Measurements from ENCODE around the gene SLC35B1.

- TF ChIP-seq POLR2A (IDR thresholded peaks at IDR 0.05) (no peak), CTCF (IDR thresholded peaks at IDR 0.05) (no peak)
Measured at GRCh38 chr17:49691086-49691676, 16.6 kb downstream of the SLC35B1 start.

All from breast epithelium (tissue), 3 donors.